ENCODE data around the gene NAP1L4. TPM values are rescaled to one million over a fixed set of nuclear protein-coding genes. Genes with fewer than 3 reads are reported as not detected.

Gene NAP1L4
- total RNA-seq, 1 donor from 2014 or later: 83.5 TPM

DNA sequence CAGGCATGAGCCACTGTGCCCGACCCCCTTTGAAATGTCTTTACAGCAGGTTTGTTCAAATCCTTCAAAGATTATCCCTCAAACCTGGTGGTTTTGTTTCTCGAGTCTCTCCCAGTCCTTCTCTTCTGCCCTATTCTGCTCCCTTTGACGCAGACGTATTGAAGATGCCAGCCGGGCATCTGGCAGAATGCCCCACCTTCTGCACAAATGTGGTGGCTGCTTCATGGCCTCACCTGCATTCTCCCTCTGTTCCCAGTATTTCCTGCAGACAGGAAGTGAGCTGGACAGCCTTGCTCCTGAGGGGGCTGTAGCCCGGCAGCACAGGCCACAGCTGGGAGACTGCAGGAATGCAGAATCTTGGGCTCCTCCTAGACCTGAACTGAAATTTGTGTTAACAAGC, 4.8 kb upstream of the NAP1L4 start:
- H3K9me3 Mint-ChIP-seq (ENCODE audit: low read depth): no peaks in the 10 kb centered on the region
- TF ChIP-seq, protein P1, sequence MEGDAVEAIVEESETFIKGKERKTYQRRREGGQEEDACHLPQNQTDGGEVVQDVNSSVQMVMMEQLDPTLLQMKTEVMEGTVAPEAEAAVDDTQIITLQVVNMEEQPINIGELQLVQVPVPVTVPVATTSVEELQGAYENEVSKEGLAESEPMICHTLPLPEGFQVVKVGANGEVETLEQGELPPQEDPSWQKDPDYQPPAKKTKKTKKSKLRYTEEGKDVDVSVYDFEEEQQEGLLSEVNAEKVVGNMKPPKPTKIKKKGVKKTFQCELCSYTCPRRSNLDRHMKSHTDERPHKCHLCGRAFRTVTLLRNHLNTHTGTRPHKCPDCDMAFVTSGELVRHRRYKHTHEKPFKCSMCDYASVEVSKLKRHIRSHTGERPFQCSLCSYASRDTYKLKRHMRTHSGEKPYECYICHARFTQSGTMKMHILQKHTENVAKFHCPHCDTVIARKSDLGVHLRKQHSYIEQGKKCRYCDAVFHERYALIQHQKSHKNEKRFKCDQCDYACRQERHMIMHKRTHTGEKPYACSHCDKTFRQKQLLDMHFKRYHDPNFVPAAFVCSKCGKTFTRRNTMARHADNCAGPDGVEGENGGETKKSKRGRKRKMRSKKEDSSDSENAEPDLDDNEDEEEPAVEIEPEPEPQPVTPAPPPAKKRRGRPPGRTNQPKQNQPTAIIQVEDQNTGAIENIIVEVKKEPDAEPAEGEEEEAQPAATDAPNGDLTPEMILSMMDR (IDR thresholded peaks at IDR 0.05): no peak
- DNase-seq (ENCODE audit: low spot score): no peak
- no peaks in the 10 kb centered on the region for H3K27me3 Mint-ChIP-seq (ENCODE audit: low read depth)
- H3K4me3 Mint-ChIP-seq (ENCODE audit: unreplicated experiment): no peak overlapping the region
- H3K27ac Mint-ChIP-seq (ENCODE audit: unreplicated experiment): no peak overlapping the region
- H3K36me3 Mint-ChIP-seq (ENCODE audit: low read depth): peaks cover 10% of the 10 kb centered on the region
- peaks cover 41% of the 10 kb centered on the region for H3K4me1 Mint-ChIP-seq (ENCODE audit: low read depth)

DNA sequence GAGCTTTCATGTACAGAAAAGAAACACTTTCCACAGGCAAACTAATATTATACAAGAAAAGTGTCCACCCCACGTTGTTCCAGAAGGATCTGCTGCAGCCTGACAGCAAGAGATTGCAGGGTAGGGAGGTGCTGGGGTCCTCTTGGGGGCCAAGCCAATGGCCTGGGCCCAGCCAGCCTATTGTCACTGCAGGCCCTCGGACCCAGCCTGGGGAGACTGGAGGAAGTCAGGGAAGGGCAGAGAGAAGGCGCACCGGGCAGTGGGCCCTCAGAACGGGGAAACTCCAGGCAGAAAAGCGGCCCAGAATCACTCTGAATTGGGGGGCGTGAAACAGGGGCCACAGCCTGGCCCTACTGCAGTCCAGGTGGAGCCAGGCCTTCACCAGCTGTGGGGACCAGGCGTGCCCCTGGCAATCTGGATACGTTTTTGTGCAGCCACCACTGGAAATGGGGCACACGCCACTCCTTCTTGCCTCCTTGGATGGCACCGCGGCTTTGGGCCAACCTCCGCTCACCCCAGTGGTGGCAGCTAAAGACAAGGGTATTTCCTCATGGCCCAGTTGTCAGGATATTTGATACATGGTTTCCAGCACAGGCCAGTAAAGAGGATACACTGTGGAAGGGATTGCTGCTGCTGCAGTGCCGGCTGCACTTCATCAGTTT, 3.9 kb upstream of the NAP1L4 start:
- H3K4me3 Mint-ChIP-seq (ENCODE audit: unreplicated experiment): no peak overlapping the region
- H3K9me3 Mint-ChIP-seq (ENCODE audit: low read depth): no peaks in the 10 kb centered on the region
- H3K4me1 Mint-ChIP-seq (ENCODE audit: low read depth): peaks cover 31% of the 10 kb centered on the region
- TF ChIP-seq, protein P1 (IDR thresholded peaks at IDR 0.05): no peak
- no peak overlapping the region for H3K27ac Mint-ChIP-seq (ENCODE audit: unreplicated experiment)
- no peaks in the 10 kb centered on the region for H3K27me3 Mint-ChIP-seq (ENCODE audit: low read depth)
- H3K36me3 Mint-ChIP-seq (ENCODE audit: low read depth): peaks cover 7% of the 10 kb centered on the region
- DNase-seq (ENCODE audit: low spot score): no peak

DNA sequence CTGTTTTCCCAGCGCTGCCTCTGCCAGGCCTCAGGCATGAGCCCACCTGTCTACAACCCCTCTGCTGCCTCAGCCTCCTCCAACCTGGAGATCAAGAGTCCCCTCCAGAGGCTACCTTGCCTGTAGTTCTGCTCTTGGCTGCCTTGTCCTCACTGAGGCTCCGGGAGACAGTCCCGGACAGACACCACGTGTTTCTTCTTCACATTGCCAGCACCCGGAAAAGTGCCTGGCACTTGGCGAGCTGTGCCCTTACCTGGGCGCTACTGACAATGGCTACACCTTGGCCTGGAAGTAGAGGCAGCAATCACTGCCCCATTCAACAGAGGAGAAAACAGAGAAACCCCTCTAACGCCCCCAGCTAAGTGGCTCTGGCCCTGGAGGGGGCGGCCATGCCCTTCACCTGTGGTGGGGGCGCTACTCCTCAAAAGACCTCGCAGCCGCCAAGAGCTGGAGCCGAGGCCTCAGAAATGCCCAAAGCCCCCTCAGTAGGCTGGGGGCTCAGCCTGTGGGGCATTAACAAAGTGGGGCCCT, 3.0 kb upstream of the NAP1L4 start:
- H3K9me3 Mint-ChIP-seq (ENCODE audit: low read depth): no peaks in the 10 kb centered on the region
- no peak overlapping the region for H3K4me3 Mint-ChIP-seq (ENCODE audit: unreplicated experiment)
- H3K27me3 Mint-ChIP-seq (ENCODE audit: low read depth): no peaks in the 10 kb centered on the region
- H3K4me1 Mint-ChIP-seq (ENCODE audit: low read depth): peaks cover 29% of the 10 kb centered on the region
- TF ChIP-seq, protein P1 (IDR thresholded peaks at IDR 0.05): no peak
- no peak overlapping the region for H3K27ac Mint-ChIP-seq (ENCODE audit: unreplicated experiment)
- peaks cover 4% of the 10 kb centered on the region for H3K36me3 Mint-ChIP-seq (ENCODE audit: low read depth)
- no peak for DNase-seq (ENCODE audit: low spot score)

DNA sequence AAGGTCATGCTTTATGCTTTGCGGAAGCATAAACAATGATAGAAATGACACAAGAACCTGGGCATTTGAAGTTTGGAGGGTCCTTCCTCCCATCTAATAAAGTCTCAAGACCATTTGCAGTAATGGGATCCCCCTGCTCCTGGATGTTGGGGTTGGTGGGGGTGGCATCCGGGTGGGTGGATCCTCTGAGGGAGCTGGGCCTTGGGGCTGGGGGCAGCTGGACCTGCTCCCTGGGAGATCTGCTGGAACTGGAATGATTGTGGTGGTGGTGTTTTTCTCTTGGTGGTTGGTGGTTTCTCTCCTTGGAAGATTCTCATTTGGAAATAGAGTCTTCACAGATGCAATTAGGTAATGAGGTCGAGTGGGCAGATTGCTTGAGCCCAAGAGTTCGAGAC, 2.2 kb upstream of the NAP1L4 start:
- Mint-ChIP-seq H3K4me1 (ENCODE audit: low read depth) (peaks cover 29% of the 10 kb centered on the region), H3K27me3 (ENCODE audit: low read depth) (no peaks in the 10 kb centered on the region), H3K36me3 (ENCODE audit: low read depth) (peaks cover 2% of the 10 kb centered on the region), H3K27ac (ENCODE audit: unreplicated experiment) (no peak overlapping the region), H3K9me3 (ENCODE audit: low read depth) (no peaks in the 10 kb centered on the region), H3K4me3 (ENCODE audit: unreplicated experiment) (no peak overlapping the region)
- no peak for DNase-seq (ENCODE audit: low spot score)
- TF ChIP-seq, protein P1 (IDR thresholded peaks at IDR 0.05): no peak

DNA sequence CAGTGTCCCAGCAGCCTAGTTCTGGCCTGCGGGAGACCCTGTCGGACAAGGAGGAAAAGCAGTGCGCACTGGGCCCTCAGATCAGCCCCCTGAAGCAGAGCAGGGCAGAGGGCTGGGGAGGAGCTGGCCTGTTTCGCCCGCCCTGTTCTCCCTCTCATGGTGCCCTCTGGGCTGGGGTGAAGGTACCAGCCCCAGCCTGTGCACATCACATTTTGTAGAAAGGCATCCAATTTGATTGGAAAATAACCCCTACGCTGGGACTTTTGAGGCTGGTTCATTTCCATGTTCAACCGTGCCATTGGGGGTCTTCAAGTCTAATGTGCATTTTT, 832 bp upstream of the NAP1L4 start:
- TF ChIP-seq, protein P1 (IDR thresholded peaks at IDR 0.05): no peak
- peak overlapping the region; percentile 89 for H3K4me3 Mint-ChIP-seq (ENCODE audit: unreplicated experiment)
- peak overlapping the region; percentile 59 for H3K27ac Mint-ChIP-seq (ENCODE audit: unreplicated experiment)
- no peaks in the 10 kb centered on the region for H3K27me3 Mint-ChIP-seq (ENCODE audit: low read depth)
- DNase-seq (ENCODE audit: low spot score): no peak
- peaks cover 37% of the 10 kb centered on the region for H3K4me1 Mint-ChIP-seq (ENCODE audit: low read depth)
- H3K36me3 Mint-ChIP-seq (ENCODE audit: low read depth): peaks cover 2% of the 10 kb centered on the region
- H3K9me3 Mint-ChIP-seq (ENCODE audit: low read depth): no peaks in the 10 kb centered on the region

Data from chondrocyte (in vitro differentiated cells).